T-helper 2 cell treated with Interferon-gamma antibody and Interleukin-4, amounts not matched to agents 100 ng/mL and 5 ng/mL, for 36 hours (primary cell): ENCODE results near the gene PPFIA3. TPM values are rescaled to one million over a fixed set of nuclear protein-coding genes. Genes with fewer than 3 reads are reported as not detected.

Source experiments
- intact Hi-C: fragments of 100-400 bp; cut with micrococcal nuclease; formaldehyde crosslinking; loops from one replicate; pipeline ENCODE4 v1.15.1; 2023
- total RNA-seq: library from RNA; stranded (reverse); gene quantifications from 2 replicates; pipeline ENCODE4 v1.2.3, GENCODE V29; 2022

Gene PPFIA3
- total RNA-seq, 1 donor from 2014 or later: 1.3 TPM

DNA sequence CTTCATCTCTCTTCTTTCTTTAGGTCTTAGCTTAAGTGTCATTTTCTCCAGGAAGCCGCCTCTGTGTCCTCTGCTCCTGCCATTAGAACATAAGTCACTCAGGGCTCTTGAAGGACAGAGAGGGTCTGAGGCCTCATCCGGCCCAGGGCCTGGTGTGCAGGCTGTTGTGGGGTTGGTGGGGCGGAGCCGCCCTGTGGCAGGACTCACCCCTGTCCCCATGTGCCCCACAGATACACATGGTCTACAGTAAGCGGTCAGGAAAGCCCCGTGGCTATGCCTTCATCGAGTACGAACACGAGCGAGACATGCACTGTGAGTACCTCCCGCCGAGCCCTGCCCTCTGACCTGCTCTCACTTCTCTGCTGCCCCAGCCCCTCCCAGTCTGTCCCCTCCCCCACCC is 18.2 kb upstream of the PPFIA3 start:
- intact Hi-C loops: loop anchor here (10.0 kb wide), 1 partner anchor 104 kb away; no protein-coding TSS in a partner anchor

DNA sequence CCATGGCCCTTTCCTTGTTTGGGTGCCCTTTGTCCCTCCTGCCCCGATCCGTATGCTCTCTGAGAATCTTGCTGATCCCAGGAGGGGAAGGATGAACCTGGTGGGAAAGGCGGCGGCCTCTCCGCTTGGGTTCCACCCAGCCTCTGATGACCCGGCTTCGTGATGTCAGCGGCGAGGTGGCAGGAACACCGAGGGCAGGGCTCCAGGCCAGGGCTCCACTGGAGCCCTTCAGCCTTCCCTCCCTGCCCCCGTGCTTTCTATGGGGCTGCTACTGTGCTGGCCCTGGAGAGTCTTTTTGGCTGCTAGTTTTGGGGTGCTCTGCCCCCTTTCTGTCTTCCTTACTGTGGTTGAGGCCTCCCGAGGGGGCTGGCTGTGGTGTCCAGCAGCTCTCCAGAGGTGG is 17.0 kb upstream of the PPFIA3 start:
- intact Hi-C loops: loop anchor here (10.0 kb wide), 1 partner anchor 102 kb away; no protein-coding TSS in a partner anchor

DNA sequence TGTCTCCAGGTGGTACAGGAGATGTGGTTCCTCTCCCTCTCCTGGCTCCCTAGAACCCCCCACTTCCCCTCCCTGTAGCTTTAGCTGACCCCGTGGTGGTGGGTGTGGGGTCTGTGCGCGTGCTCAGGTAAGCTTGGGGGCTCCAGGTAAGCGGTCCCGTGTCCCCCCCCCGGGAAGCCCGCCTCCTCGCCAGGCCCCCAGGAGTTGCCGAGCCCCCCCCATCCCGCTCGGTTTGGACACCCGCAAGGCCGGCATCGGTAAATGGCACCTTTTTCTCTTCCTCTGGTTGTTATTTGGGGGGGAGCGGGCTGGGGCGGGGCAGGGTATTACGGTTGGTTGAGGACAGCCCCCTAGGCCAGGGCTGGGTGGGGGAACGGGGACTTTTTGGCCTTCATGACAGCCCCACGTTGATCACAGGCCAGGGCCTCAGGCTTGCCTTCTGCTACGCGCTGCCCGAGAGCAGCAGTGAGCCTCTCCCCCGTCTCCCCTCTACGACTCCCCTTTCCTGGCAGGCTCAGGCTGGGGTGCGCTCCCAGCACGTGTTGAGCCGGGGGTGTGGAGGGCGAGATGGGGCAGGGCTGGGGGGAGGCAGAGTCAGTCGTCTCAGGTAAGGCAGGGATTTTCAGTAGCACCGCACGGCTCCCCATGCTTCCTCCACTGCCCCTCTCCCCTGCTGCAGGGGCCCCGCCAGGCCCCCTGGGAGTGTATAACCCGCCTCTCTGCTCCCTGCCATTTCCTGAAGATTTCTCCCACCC is 15.8 kb upstream of the PPFIA3 start:
- intact Hi-C loops: loop anchor here (10.0 kb wide), 1 partner anchor 101 kb away; no protein-coding TSS in a partner anchor

DNA sequence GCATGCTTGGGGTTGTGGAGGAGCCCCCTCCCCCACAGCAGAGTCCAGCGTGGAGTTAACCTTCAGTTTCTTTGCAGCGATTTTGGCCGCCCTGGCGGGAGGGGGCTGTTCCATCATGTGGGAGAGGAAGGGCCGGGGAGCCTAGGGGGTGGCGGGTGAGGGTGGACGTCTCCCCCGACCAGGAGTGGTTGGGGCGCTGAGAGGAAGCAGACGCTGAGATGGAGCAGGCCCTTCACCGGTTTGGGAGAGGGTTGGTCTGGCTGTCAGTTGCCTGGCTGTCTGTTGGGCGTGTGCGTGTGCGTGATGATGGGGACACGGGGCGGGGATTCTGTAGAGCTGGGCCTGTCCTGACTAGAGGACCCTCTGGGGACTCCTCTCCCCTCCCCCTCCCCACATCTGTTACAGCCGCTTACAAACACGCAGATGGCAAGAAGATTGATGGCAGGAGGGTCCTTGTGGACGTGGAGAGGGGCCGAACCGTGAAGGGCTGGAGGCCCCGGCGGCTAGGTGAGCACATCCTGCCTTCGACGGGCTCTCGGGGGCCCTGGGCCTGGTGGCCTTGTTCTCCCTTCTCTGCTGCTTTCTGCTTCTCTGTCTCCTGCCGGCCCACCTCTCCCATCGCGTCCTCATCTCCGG is 15.0 kb upstream of the PPFIA3 start:
- intact Hi-C loops: loop anchor here (10.0 kb wide), 1 partner anchor 100 kb away; no protein-coding TSS in a partner anchor

DNA sequence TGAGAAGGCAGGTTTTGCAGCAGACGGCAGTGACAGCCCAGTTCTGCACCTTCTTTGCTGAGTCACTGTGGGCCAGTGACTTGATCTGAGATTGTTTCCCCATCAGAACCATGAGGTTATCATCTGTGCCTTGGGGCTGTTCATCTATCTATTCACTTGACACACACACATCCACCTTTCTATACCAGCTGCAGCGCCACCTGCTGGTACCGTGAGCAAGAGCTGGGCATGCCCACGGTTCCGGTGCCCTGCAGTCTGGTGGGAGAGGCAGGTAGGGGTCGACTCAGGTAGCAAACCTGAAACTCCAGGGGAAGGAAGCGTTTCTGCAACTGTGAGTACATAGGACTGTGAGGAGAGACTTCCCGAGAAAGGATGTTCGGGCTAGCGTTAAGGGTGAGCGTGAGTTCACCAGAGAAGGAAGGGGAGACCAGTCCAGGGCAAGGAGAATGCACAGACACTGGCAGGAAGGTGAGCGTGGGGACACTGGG is 12.7 kb upstream of the PPFIA3 start:
- intact Hi-C loops: loop anchor here (1.0 to 10.0 kb wide), 2 partner anchors 8 to 98 kb away; partner anchors contain the start of gene LIN7B

DNA sequence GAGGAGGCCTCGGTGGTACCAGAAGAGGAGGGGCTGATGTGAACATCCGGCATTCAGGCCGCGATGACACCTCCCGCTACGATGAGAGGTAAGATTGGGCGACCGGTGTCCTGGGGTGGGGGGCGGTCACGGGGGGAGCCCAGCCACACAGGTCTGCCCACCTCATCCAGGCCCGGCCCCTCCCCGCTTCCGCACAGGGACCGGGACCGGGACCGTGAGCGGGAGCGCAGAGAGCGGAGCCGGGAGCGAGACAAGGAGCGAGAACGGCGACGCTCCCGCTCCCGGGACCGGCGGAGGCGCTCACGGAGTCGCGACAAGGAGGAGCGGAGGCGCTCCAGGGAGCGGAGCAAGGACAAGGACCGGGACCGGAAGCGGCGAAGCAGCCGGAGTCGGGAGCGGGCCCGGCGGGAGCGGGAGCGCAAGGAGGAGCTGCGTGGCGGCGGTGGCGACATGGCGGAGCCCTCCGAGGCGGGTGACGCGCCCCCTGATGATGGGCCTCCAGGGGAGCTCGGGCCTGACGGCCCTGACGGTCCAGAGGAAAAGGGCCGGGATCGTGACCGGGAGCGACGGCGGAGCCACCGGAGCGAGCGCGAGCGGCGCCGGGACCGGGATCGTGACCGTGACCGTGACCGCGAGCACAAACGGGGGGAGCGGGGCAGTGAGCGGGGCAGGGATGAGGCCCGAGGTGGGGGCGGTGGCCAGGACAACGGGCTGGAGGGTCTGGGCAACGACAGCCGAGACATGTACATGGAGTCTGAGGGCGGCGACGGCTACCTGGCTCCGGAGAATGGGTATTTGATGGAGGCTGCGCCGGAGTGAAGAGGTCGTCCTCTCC is 11.5 kb upstream of the PPFIA3 start:
- intact Hi-C loops: loop anchor here (10.0 kb wide), 1 partner anchor 97 kb away; no protein-coding TSS in a partner anchor

DNA sequence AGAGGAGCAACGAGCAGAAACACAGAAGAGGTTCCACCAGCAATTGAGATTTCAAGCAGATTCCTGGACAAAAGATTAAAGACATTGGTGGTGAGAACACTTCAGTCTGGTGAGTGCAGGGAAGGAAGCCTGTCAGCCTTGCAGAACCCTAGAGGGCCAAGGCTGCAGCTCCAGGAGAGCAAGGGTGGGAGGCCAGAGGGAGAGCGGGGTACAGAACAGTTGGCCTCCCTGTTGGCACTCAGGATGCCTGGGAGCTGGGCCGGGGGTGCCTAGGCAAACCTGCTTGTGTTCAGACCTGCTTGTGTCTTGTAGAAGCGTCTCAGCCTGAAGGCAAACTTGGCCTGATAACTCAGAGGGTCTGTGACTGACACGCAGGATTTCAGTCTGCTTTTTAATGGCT is 10.3 kb upstream of the PPFIA3 start:
- intact Hi-C loops: loop anchor here (10.0 kb wide), 1 partner anchor 96 kb away; no protein-coding TSS in a partner anchor

DNA sequence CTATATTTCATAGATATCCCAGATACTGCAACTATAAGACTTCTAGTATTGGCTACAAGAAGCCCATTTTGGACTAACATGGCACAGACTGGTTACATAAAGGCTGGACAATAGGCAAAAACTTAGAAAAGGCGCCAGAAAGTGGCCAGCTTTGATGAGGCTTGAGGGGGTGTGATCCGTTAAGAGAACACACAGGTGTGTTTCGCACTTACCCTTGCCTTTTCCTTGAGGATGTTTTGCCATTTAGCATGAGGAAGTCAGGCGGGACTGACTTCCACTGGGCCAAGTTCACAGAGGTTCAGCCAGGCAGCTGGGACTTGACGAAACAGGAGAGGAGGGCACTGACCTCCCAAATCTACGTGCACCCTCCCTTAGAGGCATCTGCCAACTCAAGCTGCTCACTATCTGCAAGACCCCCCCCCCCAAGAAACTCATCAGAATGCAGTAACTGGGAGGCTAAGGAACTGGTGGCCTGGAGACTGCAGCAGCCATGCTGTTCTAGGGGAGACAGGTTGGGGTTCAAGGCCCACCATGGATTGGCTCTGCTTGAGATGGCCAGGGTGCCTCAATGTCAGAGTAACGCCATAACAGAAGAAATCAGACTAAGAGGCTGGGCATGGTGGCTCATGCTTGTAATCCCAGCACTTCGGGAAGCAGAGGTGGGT is 9.6 kb upstream of the PPFIA3 start:
- intact Hi-C loops: loop anchor here (10.0 kb wide), 1 partner anchor 95 kb away; no protein-coding TSS in a partner anchor

DNA sequence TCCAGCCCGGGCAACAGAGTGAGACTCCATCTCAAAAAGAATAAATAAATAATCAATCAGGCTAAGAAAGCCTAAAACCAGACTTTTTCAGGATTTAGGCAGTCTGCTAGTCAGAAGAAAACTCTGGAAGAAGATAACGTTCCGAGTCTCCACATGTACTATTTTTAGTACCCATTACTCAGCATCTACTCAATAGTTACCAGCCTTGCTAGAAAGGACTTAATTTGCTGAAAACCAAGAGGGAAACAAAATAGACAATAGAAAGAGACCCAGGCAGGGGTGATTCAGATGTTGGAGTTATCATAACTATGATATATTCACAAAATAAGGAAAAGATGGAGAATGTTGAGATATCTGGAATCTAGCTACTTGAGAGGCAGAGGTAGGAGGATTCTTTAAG is 8.8 kb upstream of the PPFIA3 start:
- intact Hi-C loops: no loop called here

DNA sequence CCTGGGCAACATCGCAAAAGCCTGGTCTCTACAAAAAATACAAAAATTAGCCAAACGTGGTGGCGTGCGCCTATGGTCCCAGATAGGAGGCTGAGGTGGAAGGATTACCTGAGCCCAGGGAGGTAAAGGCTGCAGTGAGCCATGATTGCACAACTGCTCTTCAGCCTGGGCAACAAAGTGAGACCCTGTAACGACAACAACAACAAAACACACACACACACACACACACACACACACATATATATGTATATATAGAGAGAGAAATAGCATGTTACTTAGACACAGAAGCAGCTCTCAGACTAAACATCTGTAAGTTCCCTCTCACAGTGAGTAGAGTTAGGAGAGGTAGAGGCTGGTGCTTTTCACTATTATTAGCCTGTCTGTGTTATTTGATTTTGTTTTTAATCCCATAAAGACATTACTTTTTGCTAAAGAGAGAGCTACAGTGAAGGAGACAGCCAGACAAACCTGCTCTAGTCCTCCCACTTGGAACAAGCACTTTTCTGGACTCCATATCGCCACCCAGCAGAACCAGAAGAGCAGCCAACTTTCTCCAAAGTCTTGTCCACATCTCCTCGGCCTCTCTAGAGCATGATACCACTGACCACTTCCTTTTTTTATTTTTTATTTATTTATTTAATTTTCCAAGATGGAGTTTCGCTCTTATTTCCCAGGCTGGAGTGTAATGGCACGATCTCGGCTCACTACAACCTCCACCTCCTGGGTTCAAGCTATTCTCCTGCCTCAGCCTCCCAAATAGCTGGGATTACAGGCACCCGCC is 7.9 kb upstream of the PPFIA3 start:
- intact Hi-C loops: no loop called here

DNA sequence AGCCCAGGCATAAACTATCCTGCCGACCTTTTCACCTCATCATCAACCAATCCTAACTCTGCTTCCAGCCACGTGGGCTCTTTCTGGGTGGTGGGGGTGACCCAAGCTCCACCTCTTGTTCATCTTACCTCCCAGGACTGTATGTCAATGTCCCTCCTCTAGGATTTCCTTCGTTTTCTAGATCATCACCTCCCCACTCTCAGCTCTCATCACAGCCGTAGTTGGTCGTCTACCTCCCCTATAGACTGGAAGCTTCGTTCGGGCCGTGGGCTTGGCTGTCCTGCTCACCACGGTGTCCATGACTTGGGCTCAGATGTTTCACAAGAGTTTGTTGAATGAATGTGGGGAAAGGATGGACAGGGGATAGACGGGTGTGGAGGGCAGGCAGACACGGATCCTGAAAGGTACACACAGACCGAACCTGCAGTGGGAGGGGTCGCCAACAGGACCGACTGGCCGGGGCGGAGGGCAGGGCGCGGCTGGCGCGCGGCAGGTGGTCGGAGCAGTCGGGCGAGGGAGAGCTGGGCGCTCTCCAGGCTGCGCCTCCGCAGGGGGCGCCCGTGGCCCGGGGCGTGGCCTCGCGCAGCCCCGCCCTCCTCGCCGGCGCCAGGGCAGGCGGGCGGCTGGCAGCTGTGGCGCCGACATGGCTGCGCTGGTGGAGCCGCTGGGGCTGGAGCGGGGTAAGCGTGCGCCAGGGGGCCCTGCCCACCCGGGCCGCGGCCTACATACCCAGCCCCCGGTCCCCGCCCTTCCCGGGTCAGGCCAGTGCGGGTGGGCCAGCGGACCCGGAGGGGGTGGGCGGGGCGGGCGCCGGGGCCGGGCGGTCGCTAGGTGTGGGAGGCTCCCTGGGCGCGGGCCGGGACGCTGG is 5.3 kb upstream of the PPFIA3 start, which contains the start of gene LIN7B:
TSS of gene LIN7B (plus strand) at position 609 of the 868 bp plus-strand sequence. CDS start at position 644, 35 bp downstream.
- intact Hi-C loops: loop anchor here (1.0 to 2.0 kb wide), 2 partner anchors 8 to 15 kb away; no protein-coding TSS in a partner anchor

DNA sequence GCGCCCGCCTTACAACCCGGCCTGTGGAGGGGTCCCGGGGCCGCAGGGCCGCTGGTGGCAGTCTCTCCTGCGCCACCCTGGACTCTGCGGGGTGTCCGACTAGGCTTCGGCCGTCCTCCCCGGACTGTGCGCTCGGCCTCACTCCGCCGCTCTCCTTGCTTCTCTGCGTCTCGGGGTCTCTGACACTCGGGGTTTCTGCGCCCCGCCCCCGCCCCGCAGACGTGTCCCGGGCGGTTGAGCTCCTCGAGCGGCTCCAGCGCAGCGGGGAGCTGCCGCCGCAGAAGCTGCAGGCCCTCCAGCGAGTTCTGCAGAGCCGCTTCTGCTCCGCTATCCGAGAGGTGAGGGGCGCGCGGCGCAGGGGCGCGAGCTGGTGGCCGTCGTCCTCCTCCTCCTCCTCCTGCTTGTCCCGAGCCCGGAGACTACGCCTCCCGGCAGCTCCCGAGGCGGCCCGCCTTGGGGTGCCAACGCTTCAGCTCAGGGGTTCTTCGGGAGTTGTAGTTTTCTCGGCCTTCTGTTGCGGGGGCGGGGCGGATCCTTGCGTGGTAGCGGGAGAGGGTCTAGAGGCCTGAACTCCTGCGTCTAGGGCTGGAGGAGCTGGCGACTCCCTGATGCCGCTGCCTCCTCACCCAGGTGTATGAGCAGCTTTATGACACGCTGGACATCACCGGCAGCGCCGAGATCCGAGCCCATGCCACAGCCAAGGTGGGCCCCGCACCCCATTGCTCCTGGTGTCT is 4.5 kb upstream of the PPFIA3 start:
- intact Hi-C loops: loop anchor here (1.0 to 2.0 kb wide), 2 partner anchors 8 to 14 kb away; no protein-coding TSS in a partner anchor

DNA sequence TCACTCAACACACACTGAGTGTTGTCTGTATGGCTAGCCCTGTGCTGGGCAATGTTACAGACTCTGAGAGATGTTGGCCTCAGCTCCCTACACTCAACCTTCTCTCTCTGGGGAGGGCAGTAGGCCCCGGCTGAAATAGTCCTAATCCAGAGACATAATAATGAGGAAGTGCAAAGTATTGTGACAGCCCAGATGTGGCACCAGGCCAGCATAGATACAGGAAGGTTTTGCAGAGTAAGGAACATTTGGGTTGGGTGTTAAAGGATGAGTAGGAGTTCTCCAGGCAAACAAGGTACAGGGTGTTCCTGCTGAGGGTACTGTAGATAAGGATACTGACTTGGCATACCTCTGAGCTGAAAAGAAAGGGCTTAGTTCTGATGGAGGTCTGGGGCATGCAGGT is 2.8 kb upstream of the PPFIA3 start:
- intact Hi-C loops: no loop called here

DNA sequence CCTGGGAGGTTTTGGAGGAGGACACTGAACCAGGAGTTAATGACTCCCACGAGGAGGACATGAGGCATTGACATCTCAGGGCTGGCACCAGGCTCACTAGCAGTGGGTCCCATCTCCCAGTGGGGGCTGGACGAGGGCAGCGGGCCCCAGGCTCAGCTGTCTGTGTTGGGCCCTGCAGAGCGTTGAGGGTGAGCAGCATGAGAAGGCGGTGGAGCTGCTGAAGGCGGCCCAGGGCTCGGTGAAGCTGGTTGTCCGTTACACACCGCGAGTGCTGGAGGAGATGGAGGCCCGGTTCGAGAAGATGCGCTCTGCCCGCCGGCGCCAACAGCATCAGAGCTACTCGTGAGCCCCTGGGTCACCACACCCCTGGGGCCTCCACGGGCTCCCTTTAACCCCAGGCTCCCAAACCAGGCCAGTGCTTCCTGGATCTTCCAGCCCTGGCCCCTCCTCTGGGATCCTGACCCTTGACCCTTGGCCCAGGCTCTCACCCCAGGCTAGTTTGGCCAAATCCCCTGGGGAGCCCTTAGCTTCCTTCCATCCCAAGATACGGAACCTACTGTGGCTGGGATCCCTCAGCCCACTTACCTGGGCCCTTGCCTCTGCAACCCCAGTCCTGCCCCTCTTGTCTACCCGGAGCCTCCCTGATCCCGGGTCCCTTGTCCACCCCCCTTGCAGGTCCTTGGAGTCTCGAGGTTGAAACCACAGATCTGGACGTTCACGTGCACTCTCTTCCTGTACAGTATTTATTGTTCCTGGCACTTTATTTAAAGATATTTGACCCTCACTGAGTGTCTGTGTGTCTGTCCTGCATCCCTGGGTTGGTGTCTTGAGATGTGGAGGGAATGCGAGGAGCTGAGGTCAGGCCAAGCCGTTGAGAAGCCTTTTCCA is 1.4 kb upstream of the PPFIA3 start:
- intact Hi-C loops: loop anchor here (2.0 kb wide), 3 partner anchors 29 to 125 kb away; partner anchors contain the start of genes GYS1, RUVBL2 and SNRNP70

DNA sequence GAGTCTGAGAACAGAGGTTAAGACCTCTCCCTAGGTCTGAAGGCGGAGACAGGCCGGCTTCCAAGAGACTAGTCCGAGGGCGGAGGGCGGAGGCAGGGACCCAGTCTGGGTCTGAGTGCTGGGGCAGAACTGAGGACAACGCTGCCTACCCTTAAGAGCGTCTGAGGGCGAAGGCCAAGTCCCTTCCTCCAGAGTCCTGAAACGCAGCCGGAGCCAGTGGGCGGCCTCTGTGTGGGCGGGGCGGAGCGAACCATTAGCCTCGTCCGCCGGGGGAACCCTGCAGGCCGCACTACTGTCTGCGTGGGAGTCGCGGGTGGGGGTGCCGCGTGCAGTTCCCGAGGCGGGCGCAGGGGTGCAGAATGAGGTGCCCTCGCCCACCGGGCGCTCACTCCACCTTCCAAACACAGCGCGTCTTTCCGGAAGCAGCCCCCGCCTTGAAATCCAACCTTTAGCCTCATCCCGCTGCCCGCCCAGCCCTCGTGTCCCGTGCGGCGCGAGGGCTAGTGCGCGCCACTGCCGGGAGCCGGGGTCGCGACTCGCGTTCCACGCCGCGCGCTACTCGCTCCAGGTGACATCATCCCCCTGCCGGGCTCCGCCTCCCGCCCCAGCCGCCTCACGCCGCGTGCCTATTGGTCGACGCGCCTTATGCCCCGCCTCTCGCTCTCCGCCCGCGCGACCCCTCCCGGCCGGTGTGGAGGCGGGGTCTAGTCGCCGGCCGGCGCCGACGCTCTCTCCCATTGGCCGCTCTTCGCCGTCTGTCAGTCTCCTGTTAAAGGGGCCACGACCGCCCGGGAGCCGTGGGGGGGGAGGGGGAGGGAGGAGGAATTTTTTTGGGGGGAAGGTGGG is 556 bp upstream of the PPFIA3 start, which contains the start of gene C19orf73:
TSS of gene C19orf73 (minus strand) at position 579 of the 846 bp plus-strand sequence. CDS start at position 458, 121 bp downstream.
- intact Hi-C loops: loop anchor here (1.0 to 2.0 kb wide), 4 partner anchors 10 to 126 kb away; partner anchors contain the start of genes GYS1, RUVBL2 and SNRNP70

DNA sequence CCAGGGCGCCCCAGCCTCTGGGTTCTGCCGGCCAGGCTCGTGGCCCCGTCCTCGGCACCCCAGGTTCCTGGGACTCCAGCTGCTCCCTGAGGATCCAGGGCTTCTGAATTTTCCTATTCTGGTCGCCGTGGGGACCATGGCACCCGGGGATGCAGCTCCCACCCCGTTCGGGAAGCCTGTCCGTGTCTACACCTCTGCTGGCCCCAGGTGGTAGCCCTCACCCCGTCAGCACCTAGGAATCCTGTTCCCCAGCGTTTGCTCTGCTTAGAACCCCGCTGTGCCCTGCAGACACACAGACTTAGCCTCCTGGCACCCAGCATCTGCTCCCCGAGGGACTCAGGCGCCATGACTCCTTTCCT is 960 bp downstream of the PPFIA3 start:
- intact Hi-C loops: no loop called here
